HG02763 (cell line): Measurements from ENCODE around the gene MGRN1.

Source experiments
- ATAC-seq: cut with Tn5 transposase; IDR thresholded peaks from one replicate; pipeline ENCODE4 v1.9.1; 2021; ENCODE audit warnings: mild to moderate bottlenecking, moderate library complexity; ENCODE audit not compliant: unreplicated experiment

MGRN1 gene

GRCh38 chr16:4667203-4667963 is 42.8 kb downstream of the MGRN1 start:
- no peak for ATAC-seq

DNA sequence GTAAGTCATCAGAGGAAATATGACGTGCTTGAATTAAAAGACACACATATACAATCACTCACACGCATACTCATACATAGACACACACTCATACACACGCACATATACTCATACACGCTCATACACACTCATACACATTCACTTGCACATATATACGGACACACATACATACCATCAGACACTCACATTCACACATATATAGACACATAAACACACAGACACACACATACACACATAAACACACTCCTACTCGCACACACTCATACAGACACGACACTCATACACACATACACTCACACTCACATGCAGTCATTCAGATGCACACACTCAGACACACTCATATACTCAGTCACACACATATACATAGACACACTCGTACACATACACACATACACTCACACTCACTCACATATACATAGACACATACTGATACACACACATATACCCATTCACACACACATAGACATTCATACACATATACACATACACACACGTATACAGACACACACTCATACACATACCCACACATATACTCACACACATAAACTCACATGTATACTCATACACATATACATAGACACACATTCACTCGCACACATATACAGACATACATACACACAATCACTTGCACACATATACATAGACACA is 43.8 kb downstream of the MGRN1 start:
- no peak for ATAC-seq

- ATAC-seq, result no peak
Observed at GRCh38 chr16:4673387-4674046, 48.9 kb downstream of the MGRN1 start.

GRCh38 chr16:4674926-4675530 is 50.4 kb downstream of the MGRN1 start:
- no peak for ATAC-seq

DNA sequence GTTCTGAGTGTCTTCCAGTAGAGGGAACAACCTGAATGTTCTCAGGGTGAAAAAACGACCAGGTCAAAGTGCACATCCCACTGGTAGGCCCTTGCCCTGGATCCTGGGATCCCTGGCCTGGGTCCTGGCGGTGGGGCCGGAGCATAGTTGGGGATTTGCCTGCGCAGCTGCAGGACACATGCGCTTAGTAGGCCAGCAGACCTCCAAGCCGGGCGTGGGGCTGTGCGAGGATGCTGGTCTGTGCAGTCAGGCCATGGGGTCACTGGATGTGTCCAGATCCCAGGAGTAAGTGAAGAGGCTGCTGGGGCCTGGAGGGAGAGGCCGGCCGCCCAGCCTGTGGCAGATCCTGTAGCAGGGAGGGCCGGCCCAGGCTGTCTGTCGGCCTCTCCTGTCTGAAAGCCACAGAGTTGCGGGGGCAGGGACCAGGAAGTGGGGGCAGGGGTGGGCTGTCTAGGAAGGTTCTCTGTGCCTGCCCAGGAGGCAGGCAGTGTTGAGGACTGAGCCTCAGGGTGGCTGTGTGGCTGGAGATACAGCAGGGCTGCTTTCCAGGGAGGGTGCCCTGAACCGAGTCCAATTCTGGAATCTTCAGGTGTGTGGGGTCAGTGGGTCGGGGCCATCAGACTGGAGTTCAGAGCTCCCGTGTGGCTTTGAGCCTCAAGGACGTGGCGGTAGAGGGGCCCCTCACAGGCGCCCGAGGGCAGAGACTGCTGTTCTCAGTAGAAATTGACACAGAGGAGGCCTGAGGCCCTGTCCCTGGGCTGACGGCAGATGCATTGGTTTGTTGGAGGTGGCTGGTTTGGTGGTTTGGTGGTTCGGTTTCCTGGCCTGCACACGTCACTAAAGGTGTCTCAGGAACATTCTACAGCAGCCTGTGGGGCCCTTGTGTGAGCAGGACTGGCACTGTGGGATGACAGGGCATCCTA is 51.5 kb downstream of the MGRN1 start:
- no peak for ATAC-seq

GRCh38 chr16:4676831-4677230 is 52.2 kb downstream of the MGRN1 start:
- no peak for ATAC-seq

DNA sequence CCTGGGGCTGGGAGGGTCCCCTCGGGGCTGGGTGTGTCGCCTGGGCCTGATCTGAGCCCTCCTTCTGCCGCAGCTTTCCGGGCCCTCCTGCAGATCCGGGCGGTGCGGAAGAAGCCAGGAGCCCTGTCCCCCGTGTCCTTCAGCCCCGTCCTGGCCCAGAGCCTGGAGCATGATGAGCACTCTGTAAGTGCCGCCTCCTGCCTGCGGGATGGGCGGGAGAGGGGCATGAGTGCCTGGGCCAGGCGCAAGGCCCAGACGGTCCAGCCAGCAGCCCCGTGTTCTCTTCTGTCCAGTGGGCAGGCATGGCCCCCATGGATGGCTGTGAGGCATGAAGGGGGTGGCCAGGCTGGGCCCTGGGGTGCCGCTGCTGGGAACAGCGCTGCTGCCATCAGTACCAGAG is 52.8 kb downstream of the MGRN1 start:
- ATAC-seq, result no peak

DNA sequence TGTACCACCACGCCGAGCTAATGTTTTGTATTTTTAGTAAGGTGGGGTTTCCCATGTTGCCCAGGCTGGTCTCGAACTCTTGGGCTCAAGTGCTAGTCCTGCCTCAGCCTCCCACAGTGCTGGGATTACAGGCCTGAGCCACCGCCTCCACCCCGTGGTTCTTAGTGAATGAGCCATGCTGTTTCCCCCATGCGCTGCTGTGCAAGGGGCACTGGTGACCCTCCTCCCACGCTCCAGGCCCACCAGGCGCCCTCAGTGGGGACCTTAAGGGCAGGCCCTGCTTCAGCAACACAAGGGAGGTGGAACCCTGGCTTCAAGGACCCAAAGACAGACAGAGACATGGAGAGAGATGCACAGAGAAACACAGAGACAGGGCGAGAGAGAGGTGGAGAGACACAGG is 53.4 kb downstream of the MGRN1 start:
- no peak for ATAC-seq

DNA sequence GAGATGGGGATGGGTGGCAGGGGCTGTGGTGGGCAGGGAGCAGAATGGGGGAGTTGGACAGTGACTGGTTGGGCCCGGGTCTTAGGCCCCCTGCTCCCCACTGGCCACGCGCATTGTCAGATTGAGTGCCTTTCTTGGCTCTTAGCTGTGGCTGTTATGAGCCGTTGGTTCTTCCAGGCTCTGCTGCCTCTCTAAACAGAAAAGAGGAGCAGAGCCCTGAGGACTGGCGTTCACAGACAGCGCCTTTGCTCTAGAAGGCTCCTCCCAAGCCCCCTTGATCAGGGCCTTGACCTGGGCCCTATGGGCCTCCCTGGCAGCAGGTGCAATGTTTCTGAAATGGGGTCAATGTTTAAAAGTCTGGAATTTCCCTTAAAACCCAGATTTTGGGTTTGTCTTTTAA is 54.0 kb downstream of the MGRN1 start:
- ATAC-seq, result no peak

GRCh38 chr16:4679156-4679849 is 54.7 kb downstream of the MGRN1 start:
- ATAC-seq, result no peak

DNA sequence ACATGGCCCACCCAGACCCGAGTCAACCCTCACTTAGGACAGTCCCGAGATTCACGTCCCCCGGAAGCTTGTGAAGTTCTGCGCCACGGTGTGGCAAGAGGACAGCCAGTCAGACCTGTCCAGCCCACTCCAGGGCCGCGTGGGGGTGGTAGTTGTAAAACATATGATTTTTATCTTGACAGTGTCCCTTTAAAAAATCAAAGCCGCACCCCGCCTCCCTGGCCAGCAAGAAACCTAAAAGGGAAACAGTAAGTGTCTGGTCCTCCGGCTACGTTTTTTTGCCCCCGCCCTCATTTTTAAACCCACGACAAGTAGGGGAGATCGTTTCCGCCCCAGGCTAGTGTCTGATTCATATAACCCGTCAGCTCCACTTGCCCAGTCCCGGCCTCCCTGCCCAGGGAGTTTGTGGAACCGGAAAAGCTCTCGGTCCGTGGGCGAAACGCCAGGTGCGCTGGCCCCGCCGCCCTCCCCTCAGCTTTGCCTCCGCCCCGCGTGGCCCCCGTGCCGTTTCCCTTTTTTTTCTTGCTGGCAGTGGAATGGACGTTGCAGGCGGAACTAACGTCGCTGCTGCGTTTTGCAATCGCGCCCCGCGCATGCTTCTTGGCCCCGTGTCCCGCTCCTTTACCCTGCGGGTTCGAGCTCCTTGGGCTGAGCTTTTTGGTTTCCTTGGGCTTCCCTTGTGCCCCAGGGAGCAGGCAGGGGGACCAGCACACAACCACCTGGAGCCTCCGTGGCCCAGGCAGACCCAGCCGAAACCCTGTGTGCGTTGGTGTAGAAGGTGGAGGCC is 55.4 kb downstream of the MGRN1 start:
- no peak for ATAC-seq

DNA sequence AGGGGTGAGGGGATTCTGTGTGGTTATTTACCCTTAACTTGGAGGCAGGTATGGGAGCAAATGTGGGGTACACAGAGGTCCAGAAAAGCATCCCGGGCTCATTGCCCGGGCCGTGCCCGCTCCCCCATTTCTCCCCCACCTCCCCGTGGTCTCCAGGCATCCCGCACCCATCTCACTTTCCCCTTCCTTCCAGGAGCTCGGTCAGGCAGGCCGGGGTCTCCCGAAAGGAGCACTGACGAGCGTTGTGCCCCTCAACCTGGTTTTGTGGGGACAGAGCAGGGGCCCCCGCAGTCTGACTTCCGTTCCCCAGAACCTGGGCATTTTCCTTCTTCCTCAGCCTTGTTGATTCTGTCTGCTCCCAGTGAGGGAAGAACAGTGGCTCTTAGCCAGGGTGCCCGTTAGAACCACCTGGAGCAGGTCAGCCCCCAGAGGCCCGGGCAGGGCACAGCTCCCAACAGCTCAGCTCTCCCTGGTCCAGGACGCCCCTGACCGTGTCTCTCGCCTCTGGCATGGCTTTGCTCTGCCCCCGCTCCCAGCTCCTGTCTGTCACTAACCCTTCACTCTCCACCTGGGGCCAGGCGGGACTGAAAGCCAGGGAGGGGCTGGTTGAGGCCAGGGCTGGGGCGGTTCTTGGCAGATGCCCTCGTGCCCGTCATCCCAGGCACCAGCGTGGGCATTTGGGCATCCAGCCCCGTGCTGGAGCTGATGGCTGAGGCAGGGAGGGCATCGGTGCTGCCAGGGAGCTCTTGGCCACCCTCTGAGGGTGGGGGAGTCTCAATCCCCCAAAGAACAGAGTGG is 56.2 kb downstream of the MGRN1 start:
- no peak for ATAC-seq

GRCh38 chr16:4681471-4682083 is 57.0 kb downstream of the MGRN1 start:
- ATAC-seq, result no peak

GRCh38 chr16:4682084-4682591 is 57.5 kb downstream of the MGRN1 start:
- ATAC-seq, result no peak

GRCh38 chr16:4682616-4683254 is 58.1 kb downstream of the MGRN1 start:
- no peak for ATAC-seq

DNA sequence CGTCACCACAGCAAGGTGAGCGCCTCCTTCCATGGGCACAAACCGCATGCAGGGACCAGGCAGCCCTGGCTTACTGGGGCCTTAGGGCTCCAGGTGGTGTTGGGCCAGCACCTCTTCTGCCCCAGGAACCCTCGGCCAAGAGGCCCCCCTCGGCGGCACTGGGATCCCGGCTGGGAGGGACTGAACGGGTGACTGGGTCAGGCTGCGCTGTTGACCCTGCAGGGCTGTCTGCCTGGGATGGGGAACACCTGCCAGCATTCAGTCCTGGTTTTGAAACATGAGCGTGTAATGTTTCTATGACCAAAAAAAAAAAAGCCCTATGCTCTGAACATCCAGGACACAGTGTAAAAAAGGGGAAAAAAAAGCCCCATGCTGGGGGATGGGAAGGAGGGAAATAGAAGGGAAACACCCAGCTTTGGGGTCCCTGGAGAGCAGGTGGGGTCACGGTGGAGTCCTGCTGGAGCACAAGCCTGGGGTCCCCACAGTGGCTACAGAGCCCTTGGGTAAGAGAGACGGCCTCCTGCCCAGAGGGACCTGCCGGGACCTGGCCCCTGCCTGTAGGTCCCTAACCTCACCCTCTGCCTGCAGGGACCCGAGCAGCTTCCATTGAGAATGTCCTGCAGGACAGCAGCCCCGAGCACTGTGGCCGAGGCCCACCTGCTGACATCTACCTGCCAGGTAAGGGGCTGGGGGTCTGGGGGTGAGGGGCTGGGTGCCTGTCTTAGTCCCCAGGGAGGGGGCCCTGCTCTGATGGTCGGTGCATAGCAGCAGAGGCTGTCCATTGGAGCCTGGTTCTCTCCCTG is 58.8 kb downstream of the MGRN1 start:
- no peak for ATAC-seq
